ENCODE results near the gene FRK. TPM values are rescaled to one million over a fixed set of nuclear protein-coding genes. Genes with fewer than 3 reads are reported as not detected.

Gene FRK
- total RNA-seq, 4 donors from 2014 or later = 0.44 to 1.3 (median 0.63) TPM

DNA sequence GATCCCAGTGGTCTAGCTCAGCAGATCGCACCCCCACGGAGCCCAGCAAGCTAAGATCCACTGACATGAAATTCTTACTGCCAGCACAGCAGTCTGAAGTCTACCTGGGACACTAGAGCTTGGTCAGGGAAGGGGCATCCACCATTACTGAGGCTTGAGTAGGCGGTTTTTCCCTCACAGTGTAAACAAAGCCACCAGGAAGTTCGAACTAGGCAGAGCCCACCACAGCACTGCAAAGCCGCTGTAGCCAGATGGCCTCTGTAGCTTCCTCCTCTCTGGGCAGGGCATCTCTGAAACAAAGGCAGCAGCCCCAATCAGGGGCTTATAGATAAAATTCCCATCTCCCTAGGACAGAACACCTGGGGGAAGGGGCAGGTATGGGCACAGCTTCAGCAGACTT lies 18.8 kb downstream of the FRK start:
- TF ChIP-seq, protein P1, sequence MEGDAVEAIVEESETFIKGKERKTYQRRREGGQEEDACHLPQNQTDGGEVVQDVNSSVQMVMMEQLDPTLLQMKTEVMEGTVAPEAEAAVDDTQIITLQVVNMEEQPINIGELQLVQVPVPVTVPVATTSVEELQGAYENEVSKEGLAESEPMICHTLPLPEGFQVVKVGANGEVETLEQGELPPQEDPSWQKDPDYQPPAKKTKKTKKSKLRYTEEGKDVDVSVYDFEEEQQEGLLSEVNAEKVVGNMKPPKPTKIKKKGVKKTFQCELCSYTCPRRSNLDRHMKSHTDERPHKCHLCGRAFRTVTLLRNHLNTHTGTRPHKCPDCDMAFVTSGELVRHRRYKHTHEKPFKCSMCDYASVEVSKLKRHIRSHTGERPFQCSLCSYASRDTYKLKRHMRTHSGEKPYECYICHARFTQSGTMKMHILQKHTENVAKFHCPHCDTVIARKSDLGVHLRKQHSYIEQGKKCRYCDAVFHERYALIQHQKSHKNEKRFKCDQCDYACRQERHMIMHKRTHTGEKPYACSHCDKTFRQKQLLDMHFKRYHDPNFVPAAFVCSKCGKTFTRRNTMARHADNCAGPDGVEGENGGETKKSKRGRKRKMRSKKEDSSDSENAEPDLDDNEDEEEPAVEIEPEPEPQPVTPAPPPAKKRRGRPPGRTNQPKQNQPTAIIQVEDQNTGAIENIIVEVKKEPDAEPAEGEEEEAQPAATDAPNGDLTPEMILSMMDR (IDR thresholded peaks at IDR 0.05; ENCODE audit: low read depth) = no peak

DNA sequence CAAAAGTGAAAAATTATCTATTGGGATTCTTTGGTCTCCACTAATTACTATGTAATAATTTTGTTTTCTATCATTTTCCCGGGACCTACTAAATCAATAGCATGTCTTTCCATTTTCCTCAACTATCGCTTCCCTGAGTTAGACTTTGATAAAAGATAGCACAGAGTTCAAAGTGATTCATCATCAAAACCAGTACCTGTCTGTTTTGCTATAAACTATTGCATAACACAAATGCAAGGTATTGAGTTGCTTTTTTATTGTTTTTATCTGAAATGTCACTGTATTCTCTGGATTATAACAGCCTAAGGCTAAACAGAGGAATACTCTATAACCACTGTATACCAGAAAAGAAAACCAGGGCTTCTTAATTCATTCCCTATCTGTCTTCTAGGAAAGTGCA lies 19.7 kb downstream of the FRK start:
- TF ChIP-seq, protein P1 (IDR thresholded peaks at IDR 0.05; ENCODE audit: low read depth) = no peak

DNA sequence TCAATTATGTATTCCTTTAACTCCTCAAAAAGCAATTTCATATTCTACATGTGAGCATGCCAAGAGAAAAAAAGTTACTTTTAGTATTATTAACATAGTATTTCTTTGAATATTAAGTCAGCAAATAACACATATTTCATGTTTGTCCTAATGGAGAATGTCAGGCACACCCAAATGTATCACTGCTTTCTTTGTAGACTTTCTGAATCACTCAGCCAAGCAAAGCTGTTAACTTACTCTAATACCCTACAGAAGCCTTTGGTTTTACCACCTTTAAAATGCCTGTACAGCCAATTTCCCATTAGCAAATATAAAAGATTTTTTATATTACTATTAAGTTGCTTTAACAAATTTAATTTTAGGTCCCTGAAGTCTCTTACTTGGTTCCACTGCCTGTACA lies 23.8 kb downstream of the FRK start:
- TF ChIP-seq, protein P1 (IDR thresholded peaks at IDR 0.05; ENCODE audit: low read depth) = no peak

DNA sequence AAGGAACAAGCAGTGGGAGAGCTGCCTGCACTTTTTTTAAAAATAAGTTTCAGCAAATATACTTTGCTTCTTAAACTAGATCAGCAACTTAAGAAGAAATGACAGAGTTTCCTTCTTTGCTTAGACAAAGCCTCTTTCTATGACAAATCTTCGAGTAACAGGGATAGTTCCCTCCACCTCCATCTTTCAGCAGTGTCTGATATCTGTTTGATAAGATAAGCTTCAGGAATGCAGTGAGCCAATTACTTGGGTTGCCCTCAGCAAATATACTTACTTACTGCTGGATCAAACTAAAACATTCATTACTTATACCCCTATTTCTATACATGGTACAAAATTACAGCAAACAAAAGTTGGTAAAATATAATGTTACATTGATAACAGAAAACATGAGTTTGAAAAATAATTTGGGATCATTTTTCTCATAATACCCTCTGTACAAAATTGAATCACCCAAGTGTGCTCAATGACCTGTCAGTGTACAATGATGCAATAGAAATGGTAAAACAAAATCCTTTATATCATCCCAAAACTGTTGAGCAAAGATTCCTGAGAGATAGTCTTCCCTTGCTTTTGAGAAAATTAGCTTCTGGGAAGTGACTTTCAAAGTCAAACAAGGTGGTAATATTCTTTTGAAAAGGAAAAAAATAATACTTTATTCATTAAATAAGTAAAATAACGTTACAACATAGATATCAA lies 24.5 kb downstream of the FRK start:
- TF ChIP-seq, protein P1 (IDR thresholded peaks at IDR 0.05; ENCODE audit: low read depth) = no peak

DNA sequence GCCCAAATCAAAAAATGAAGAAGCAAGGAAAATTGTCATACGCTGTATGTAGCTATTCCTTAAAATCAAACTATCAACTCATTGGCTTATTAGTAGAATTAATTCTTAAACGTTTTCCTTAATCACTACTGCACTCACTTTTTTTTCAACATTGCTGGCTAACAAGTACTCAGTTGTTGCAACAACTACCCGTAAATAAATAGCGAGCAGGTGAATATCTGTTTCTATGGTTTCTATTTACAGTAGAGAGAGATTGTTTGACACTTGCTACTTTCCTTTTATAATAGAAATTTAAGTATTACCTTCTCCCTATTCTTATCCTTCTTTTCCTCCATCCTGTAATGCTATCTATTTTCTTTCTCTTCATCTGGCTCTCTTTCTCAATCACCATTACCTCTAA lies 25.1 kb downstream of the FRK start:
- TF ChIP-seq, protein P1 (IDR thresholded peaks at IDR 0.05; ENCODE audit: low read depth) = no peak

DNA sequence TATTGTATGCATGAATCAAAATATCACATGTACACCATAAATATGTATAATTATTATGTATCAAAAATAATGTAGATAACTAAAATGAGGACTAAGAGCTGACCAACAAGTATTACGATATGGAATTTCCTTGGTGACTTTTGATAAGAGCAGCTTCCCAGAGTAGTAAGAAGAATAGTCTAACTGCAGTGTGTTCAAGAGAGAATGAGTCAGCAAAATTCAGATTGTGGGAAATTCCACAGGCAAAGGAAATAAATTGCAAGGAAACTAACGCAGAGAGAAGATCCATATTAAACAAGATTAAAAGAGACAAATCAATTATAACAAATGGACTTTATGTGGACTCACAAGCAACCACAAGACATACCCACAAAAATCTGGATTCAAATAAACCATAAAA lies 26.4 kb downstream of the FRK start:
- TF ChIP-seq, protein P1 (IDR thresholded peaks at IDR 0.05; ENCODE audit: low read depth) = no peak

DNA sequence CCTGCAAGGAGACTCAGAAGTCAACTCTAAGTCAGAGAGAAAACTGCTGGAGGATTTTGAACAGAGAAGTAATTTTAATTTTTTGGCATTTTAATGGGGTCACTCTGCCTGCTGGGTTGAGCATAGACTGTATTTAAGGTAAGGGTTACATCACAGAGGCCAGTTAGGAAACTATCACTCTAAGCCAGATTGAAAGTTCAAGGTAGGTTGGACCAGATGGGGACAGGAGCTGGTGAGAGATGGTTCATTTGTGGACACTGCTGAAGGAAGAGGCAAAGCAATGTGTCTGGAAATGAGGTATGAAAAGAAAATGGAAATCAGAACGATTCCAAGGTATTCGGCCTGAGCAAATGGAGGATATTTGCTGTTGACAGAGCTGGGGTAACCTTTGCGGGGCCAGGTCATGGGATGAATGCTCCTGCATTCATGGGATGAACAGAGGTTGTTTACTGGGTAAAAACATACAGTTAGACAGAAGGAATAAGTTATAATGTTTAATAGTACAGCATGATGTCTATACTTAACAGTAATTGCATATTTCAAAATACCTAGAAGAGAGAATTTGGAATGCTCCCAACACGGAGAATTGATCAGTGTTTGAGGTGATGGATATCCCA lies 26.9 kb downstream of the FRK start:
- TF ChIP-seq, protein P1 (IDR thresholded peaks at IDR 0.05; ENCODE audit: low read depth) = no peak
